HG02884 (cell line): ENCODE results near the gene LRP1B.

Experiments used
- ATAC-seq: cut with Tn5 transposase; IDR thresholded peaks from one replicate; pipeline ENCODE4 v1.9.1; 2021; ENCODE audit warnings: mild to moderate bottlenecking, moderate library complexity; ENCODE audit not compliant: unreplicated experiment

LRP1B gene

GRCh38 chr2:141058556-141058955 is 1072.3 kb downstream of the LRP1B start:
- no peak for ATAC-seq

DNA sequence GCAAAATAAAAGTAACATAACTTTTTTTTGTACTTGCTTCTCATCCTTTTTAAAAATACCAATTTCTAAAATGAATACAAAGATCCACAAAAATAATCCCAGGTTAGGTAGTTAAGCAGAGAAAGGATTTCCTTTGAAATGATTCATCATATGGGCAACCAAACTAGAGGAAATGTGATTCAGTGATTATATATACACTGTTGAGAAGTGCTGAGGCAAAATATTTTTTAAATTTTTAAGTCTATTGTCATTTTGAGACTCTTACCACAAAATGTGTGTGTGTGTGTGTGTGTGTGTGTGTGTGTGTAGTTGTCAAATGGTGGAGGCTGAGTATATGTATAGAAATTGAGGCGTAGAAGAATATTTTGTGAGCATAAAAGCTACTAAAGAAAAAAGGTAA is 1075.3 kb downstream of the LRP1B start:
- no peak for ATAC-seq

- no peak for ATAC-seq
These were observed 1081.9 kb downstream of the LRP1B start for GRCh38 chr2:141048951-141049350.

- ATAC-seq: no peak
These were observed 1089.5 kb downstream of the LRP1B start for GRCh38 chr2:141041281-141041680.

GRCh38 chr2:141038341-141038740 is 1092.5 kb downstream of the LRP1B start:
- ATAC-seq: no peak

- no peak for ATAC-seq
These were observed 1093.5 kb downstream of the LRP1B start for GRCh38 chr2:141037361-141037760.

DNA sequence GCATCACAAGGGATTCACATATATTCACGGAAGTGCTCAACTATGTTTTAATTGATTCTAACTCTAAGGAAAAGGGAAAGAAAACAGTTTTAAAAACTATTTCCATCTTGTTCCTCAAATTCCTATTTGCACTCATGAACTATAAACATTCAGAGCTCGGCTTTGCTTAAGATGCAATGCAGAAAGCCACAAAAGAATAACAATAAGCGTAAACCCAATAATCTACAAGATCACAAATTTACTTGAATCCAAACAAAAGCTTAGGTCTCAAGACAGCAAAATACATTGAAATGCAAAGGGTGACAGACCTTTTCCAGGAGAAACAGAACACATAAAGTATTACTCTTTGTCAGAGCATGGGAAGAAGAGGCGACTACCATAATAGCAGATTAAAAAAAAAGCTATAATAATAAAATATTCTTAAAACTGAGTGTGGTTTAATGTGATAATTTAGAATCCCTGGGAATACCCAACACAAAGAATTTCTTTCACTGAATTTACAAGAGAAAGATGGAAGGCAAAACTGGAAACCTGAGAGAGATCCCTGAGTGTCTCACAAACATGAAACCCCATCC is 1094.9 kb downstream of the LRP1B start:
- ATAC-seq: no peak

- no peak for ATAC-seq
These were observed 1101.3 kb downstream of the LRP1B start for GRCh38 chr2:141029428-141030078.

DNA sequence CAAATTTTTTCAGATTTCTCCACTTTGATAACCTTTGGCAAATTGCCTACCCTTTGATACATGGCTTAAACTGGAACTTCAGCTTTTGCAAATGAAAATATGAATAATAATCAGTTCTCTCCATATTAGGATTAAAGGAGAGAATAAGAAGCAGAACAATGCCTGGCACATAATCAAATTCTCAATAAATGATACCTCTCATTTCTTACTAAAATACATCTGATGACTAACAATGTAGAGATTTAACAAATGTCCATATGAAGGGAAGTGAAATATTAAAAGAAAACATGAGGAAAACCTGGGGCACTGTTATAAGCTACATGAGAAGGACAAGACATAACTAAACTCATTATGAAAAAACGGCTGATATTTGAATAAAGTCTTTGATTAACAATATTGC is 1103.6 kb downstream of the LRP1B start:
- no peak for ATAC-seq

DNA sequence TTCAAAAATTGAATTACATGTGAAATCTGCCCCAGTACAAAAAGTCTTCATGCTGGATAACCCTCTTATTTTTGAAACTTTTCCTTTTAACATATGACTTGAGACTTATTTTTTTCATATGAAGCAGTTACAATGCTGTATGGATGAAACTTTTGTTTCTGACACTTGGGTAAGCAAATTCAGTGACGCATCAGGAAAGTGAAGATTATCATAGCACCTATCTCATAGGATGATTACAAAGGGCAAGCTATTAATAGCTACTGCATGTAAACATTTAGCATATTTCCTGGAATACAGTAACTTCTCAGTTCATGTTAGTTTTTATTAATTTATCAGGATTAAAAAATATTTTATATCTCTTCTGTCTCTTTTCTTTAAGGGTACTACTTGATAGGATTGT is 1109.2 kb downstream of the LRP1B start:
- no peak for ATAC-seq

- ATAC-seq: no peak
These were observed 1109.7 kb downstream of the LRP1B start for GRCh38 chr2:141021109-141021508.

DNA sequence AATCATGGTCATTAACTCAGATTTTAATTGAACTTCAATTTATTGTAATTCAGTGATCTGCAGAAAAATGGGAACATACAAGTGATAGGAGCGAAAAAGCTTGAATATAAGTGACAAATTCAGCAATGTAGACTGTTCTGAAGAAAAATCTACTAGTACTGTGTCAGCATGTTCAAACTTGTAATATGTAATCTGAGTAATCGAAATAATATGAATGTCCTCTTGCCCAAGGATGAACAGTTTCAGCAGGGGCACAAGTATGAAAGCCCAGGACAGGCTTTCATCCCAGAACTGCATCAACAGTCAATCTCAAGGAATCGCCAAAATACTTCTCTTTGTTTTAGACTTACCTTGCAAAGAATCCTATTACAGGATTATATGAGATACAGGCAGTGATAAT is 1110.5 kb downstream of the LRP1B start:
- no peak for ATAC-seq

DNA sequence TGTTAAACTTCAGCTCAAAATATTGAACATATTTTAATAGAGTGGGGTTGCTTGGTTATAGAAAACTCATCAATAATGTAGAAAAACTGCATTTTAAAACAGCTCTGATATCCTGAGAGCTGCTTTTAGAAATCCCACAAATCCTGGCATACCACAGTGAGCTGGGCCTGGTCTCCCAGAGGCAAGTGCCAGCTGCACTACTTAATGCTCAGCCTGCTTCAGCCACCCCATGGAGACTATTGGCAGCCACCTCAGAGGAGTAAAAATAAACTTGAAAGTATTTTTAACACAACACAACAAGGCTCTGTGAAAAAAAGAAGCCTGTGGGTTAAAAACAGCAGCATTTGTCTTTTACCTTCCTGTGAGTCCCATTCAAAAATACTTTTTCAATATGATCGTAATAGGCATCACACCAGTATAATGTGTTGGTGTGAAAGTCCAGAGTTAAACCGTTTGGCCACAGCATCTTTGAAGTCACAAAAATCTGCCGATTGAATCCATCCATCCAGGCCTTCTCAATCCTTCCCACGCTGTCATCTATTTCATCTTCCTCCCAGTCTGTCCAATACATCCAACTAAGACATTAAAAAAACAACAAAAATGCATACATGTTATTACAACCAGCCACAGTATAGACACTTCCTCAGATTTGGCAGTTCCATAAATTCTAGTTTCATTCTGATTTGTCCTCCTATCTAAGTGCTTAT is 1115.3 kb downstream of the LRP1B start:
- ATAC-seq: no peak

GRCh38 chr2:141003967-141004657 is 1126.7 kb downstream of the LRP1B start:
- ATAC-seq: no peak

GRCh38 chr2:141001750-141002149 is 1129.1 kb downstream of the LRP1B start:
- no peak for ATAC-seq

DNA sequence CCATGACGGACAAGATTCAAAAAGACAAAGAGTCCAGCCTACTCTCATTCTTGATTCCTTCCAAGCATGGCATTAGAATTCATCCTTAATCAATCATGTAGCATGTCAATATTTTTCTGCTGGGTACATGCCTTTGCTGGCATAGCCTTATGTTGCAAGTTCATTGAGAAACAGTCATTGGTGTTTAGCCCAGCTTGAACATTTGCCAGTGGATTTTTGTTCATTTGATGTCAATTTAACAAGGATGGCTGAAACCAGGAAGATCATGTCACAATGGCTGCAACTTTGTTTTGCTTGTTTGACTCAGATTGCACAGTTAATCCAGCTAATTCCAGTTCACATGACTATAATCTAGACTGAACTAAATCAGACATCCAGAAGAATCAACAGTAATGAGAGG is 1132.2 kb downstream of the LRP1B start:
- ATAC-seq: no peak

DNA sequence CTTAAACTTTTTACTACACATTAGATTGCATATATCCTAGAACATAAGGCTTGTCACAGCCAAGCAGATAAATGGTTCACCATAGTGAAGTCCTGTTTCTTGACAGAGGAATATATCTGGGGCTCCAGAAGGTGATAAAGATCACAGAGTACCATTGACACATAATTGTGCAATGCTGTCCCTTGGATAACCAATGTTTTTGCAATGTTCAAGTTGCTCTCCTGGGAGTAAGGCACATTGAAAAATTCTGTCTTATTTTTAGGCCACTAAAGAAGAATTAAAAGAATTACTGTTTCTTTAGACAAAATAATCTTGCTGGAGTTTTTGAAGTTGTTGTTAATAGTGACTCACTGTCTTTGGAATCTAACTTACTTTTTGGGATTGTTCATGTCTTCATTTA is 1132.8 kb downstream of the LRP1B start:
- no peak for ATAC-seq

DNA sequence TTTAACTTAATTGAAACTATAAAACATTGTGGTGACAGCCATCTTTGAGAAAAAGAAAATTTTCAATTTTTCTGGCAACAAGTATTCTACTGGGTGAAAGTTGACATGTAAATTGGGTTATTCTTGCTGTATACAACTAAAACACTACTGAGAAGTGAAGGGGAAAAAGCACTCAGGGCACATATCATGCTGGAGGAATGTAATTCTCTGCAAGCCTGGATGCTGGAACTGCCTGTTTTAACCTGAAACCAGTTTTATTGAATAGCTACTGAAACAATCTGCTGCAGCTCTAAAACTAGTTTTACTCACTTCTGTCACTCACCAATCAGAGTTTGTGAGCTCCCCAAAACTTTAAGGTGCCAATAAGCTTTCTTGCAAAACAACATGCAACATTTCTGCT is 1136.0 kb downstream of the LRP1B start:
- no peak for ATAC-seq

GRCh38 chr2:140990416-140990815 is 1140.4 kb downstream of the LRP1B start:
- no peak for ATAC-seq

DNA sequence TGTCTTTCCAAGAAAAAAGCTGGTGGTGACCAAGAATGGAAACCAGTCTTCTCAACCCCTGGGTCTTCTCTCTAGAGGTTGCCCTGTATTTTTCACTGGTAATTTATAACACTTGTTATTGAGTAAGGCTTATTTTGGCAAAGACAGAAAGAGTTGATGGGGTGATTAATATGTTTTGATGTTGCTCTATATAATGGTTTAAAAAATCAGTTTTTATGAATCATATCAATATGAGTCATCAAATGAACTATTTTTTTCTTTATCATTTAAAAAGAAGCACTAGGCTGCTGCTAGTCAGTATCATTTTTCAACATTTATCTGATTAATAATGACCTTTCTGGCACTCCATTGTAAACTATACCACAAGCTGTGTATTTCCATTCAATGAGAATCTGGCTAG is 1142.2 kb downstream of the LRP1B start:
- ATAC-seq: no peak

GRCh38 chr2:140986456-140986855 is 1144.4 kb downstream of the LRP1B start:
- ATAC-seq: no peak

DNA sequence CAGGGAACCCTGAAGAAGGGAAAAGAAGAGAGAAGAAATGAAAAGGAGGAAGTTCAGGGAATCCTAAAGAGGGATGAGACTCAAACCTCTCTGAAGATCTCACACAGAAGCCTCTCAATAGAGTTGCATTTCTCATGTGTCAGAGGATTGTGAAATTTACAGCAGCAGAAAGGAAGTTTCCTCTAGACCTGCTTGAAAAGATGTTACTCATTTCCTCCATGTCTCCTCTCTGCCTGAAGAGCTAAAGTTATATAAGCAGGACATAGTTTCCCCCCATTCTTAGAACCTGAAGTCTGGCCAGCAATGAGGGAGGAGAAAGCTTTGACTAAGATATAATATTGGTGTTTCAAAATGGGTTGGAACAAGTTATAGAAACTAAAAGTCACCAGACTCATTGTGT is 1155.6 kb downstream of the LRP1B start:
- no peak for ATAC-seq
